NCI-H1105 treated with DMSO at 0.1 percent for 48 hours (cell line): Measurements from ENCODE around the gene SYT1.
A peak's percentile ranks its signal among the peaks of the same experiment; 100 is the strongest.

Experiments used
- DNase-seq: peaks from one replicate; lab custom pipeline; 2025; lab: John Stamatoyannopoulos, UW

SYT1 gene

DNA sequence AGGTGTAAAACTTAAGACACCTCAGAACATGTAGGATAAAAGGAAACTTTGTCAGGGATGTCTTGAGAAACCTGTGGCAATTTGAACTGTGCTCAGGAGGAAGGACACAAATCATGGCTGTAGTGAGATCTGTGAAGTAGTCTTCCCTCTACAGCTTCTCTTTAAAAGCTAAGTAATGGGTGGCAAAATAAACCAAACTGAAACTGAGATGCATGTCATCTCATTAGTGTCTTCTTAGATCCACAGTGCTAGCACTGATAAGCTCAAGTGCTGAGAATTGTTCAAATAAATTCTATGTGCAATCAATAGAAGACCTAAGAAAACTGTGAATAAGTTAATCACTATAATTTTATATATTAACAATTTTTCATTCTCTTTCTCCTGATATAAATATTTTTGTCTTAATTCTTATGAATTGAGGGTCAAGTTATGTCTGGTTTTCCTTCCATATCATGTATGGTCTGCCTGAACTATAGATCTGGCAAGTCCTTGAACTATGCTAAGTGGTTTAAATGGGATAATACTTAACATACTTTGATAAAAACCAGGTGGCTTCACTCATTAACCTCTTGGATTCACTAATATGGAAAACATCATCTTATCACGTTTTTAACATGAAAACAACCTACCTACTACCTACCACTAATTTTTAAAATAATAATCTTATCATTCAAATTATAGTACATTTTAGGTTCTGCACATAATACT is 27.2 kb downstream of the SYT1 start:
- DNase-seq = no peak

- peak; percentile 90 for DNase-seq
Observed at GRCh38 chr12:78898416-78898815, 33.8 kb downstream of the SYT1 start.

GRCh38 chr12:78914859-78915331 is 50.3 kb downstream of the SYT1 start:
- no peak for DNase-seq

GRCh38 chr12:78916845-78917480 is 52.4 kb downstream of the SYT1 start:
- no peak for DNase-seq

DNA sequence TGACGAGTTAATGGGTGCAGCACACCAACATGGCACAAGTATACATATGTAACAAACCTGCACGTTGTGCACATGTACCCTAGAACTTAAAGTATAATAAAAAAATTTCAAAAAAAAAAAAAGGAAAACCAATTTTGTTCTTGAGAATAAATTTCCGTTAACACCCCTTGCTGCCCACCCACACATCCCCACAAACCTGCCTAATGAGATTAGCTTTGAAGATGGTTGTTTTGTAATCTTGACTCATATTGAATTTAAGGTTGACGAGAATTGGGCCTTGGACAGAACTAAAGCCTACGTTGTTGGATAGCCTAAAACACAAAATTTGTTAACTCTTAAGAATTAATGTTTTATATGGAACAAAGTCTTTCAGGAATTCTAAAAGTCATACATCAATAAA is 52.9 kb downstream of the SYT1 start:
- DNase-seq = no peak

GRCh38 chr12:78918268-78918667 is 53.7 kb downstream of the SYT1 start:
- DNase-seq = no peak

DNA sequence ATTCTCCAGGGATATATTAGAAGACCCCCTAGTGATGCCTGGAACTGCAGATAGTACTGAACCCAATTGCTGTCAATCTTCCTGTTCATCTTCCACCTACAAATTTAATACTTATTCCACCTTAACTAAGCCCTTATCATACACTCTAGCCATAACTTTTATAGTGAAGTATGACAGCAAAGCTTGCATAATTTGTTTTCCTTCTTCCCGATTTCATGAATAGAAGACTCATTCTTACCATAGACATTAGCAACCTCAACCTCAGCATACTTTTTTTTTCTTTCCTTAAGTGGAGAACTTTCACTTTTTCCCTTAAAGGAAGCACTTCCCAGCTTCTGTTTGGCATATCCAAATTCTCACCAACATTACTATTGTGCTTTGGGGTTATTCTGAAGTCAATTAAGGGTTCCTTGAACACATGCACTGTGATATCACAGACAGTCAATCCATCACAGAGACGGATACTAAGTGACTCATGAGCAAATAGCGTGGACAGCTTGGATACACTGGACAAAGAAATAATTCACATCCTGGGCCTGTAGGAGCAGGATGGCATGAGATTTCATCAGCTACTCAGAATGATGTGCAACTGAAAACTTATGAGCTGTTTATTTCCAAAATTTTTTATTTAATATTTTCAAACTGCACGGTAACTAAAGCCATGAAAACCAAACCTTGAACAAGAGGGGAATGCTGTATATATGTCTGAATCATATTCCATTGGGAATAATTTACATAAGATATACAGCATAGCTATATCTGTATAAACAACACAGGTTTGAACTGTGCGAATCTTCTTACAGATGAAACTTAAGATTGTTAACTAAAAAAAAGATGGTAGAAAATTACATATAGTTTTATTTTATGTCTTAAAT is 63.9 kb downstream of the SYT1 start:
- DNase-seq = no peak

- DNase-seq = no peak
Observed at GRCh38 chr12:78929075-78929418, 64.5 kb downstream of the SYT1 start.

GRCh38 chr12:78931466-78931990 is 67.0 kb downstream of the SYT1 start:
- DNase-seq = peak; percentile 18

GRCh38 chr12:78933014-78933413 is 68.4 kb downstream of the SYT1 start:
- DNase-seq = no peak

GRCh38 chr12:78938341-78939084 is 73.9 kb downstream of the SYT1 start:
- peak; percentile 95 for DNase-seq

GRCh38 chr12:78949532-78949931 is 85.0 kb downstream of the SYT1 start:
- DNase-seq = no peak

DNA sequence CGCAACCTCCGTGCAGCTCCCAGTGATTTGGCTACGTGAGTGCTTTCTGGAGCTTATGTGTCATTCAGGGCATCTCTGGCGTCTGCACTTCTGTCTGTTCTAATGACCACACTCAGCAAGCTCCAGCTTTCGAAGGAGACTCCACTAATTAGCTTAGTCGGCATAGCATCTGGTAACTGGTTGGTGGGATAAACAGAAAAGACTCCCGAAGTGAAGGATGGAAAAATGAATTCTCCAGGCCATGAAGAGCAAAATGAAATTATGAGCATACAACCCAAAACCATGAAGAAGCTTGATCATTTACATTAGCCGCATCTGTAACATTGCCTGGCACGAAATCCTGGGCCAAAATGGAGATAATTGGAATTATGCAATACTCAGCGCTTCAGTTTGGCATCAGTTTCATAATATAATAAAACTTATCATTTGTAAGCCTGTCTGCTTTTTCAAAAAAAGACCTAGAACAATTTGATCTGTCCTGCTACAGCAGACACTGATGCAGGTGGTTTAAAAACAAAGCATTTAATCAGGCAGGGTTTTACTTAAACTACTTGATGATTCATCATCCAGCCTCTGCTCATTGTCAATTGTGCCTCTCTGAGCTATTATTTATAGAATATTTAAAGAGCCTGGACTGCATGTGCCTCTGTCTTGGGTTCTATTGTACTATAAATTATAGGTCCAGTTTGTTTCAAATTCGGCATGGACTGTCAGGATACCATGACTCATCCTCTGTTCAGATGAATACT is 87.4 kb downstream of the SYT1 start:
- peak; percentile 97 for DNase-seq

- no peak for DNase-seq
Observed at GRCh38 chr12:78952552-78952929, 88.0 kb downstream of the SYT1 start.

- no peak for DNase-seq
Observed at GRCh38 chr12:78958941-78959340, 94.4 kb downstream of the SYT1 start.

GRCh38 chr12:78959556-78959955 is 95.0 kb downstream of the SYT1 start:
- DNase-seq = no peak

GRCh38 chr12:78961171-78961570 is 96.6 kb downstream of the SYT1 start:
- DNase-seq = no peak

DNA sequence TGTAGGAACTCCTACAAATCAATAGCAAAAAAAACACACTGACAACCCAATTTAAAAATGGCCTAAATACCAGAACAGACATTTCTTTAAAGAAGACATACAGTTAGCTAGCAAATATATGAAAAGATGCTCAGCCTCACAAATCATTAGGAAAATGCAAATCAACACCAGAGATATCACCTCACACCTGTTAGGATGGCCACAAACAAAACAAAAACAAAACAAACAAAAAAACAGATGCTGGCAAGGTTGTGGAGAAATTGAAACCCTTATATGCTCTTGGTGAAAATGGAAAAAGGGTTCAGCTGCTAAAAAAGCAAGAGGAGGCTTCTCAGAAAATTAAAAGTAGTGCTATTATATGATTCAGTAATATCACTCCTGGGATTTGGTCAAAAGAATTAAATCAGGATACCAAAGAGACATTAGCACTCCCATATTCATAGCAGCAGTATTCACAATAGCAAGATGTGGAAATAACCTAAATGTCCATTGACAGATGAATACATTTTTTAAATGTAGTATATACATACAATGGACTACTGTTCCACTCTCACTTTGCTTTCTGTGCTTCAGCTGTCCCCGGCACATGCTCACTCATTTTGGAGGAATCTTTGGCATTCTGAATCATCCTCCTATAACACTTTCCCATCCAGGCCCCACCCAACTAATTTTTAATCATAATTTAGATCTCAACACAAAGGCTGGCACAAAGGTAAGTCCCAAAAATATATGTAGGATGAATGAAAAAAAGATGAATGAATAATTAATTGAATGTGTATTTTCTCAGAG is 99.1 kb downstream of the SYT1 start:
- no peak for DNase-seq

- DNase-seq = no peak
Observed at GRCh38 chr12:78964521-78964920, 99.9 kb downstream of the SYT1 start.

GRCh38 chr12:78966062-78966461 is 101.5 kb downstream of the SYT1 start:
- no peak for DNase-seq
